ENCODE measurements around the gene ARID4B.

DNA sequence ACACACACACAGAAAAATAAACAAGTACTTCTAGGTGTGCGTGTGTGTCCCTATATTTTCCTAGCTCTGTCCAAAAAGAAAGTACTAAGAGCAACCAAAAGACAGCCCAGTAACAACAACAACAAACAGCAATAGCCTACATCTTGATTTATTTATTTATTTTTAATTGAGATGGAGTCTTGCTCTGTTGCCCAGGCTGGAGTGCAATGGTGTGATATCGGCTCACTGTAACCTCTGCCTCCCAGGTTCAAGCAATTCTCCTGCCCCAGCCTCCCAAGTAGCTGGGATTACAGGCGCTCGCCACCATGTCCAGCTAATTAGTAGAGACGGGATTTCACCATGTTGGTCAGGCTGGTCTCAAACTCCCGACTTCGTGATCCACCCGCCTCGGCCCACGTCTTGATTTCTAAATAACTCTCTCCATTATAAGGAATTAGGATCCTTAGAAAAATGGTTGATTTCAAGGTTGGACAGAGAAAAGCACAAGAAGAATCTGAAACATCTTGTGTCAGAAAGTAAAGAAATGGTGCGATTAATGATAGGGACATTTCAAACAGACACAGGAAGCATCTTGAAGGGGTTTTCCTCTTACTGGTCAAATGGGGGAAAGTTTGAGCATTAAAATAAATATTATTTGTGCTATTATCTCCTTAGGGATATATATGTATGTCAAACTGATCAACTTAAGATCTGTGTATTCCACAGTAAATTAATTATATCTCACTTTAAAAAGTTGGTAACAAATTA, 59.4 kb downstream of the ARID4B start:
- TF ChIP-seq, protein P1, sequence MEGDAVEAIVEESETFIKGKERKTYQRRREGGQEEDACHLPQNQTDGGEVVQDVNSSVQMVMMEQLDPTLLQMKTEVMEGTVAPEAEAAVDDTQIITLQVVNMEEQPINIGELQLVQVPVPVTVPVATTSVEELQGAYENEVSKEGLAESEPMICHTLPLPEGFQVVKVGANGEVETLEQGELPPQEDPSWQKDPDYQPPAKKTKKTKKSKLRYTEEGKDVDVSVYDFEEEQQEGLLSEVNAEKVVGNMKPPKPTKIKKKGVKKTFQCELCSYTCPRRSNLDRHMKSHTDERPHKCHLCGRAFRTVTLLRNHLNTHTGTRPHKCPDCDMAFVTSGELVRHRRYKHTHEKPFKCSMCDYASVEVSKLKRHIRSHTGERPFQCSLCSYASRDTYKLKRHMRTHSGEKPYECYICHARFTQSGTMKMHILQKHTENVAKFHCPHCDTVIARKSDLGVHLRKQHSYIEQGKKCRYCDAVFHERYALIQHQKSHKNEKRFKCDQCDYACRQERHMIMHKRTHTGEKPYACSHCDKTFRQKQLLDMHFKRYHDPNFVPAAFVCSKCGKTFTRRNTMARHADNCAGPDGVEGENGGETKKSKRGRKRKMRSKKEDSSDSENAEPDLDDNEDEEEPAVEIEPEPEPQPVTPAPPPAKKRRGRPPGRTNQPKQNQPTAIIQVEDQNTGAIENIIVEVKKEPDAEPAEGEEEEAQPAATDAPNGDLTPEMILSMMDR (IDR thresholded peaks at IDR 0.05): no peak
- no peak for TF ChIP-seq POLR2A (IDR thresholded peaks at IDR 0.05)

Data from heart left ventricle (tissue), 13 donors.